NCI-H1694 treated with DMSO at 0.1 percent for 48 hours (cell line): ENCODE results near the gene PEX26.
"Not testable (repeated sequence)": the region's sequence is repeated elsewhere in the genome, so short reads cannot be mapped to it uniquely, and the experiment has no call there.

Source experiments
- DNase-seq: peaks from one replicate; lab custom pipeline; 2025; lab: John Stamatoyannopoulos, UW

The PEX26 gene

GRCh38 chr22:18077639-18078328 lies at the start of gene PEX26:
TSS of gene PEX26 (plus strand) at chr22:18077990. CDS start at chr22:18078377, 387 bp downstream.
- DNase-seq: peak; percentile 88

DNA sequence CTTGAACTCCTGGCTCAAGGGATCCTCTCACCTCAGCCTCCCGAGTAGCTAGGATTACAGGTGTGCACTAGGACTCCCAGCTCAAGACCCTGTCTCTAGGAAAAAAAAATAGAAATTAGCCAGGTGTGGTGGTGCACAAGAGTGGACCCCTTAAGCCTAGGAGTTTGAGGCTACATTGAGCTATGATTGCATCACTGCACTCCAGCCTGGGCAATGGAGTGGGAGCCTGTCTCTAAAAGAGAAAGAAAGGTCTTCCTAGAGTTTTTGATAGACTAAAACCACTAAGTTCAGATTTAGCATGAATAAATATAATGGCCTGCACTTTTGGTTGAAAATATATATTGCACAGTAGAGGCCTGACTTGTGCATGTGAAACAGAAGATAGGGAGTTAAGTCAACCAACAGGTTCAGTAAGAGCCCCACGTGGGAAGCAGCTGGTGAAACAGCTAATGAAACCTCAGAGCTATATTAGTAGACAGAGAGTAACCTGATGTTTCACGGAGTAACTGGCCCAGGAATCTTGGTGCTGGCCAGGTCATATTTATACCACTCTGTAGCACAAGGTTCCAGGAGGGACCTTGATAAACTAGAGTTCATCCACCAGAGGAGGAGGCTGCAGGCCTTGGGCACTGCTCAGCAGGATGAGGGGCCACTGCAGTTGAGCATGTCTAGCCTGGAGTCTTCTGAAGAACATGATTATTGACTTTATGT lies 48.8 kb upstream of the PEX26 start:
- no peak for DNase-seq

- no peak for DNase-seq
These were observed 48.0 kb upstream of the PEX26 start for GRCh38 chr22:18029686-18030267.

GRCh38 chr22:18031695-18032454 lies 45.9 kb upstream of the PEX26 start:
- DNase-seq: no peak

- no peak for DNase-seq
These were observed 45.2 kb upstream of the PEX26 start for GRCh38 chr22:18032455-18033101.

DNA sequence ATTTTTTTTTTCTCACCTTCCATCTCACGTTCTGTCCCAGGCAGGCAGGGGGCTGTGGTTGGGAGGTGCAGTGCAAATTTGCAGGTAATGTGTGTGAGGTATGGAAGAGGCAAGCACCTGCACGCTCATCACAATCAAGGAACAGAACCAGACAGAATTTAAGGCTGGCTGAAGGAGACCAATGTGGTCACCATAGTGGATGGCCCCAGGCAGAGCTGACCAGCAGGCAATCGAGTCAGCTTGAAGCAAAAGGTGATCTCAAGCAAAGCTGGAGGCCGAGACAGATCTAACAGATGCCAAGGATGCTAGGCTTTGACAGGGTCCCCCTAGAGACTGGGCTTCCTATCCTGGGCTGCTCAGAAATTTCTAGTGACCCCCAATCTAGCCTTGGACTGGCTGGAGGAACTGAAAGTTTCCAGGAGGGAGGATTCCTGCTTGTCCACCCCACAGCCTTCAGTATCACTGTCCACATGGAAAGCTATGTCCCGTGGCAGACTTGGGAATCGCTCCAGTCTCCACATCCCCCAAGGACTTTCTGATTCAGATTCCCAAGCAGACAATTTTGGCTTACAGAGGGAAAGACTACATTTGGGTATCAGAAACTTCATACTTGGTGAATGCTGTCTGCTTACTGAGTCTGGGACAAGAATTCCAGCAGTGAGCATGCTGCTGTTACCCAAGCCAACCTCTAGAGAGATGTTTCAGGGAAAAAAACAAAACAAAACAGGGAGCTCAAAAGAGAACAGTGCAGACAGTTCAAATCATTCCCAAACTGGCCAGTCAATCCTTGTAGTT lies 44.4 kb upstream of the PEX26 start:
- DNase-seq: no peak

DNA sequence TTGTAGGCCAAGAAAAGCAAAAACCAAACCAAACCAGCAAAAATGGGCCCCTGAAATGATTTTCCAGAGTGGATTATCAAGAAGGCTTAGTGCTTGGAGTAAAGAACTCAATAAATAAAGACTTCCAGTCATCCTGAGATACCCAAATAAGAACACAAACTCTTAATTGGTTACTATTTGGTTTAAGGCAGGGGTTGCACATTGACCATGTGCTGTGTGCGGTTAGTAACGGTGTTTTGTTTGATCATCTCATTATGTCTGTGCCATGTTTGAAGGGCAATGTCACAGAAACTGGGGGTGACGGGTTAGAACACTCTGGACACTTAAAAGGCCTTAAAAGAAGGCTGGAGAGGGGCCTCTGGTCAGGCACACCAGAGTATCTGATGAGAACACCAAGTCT lies 43.7 kb upstream of the PEX26 start:
- no peak for DNase-seq

DNA sequence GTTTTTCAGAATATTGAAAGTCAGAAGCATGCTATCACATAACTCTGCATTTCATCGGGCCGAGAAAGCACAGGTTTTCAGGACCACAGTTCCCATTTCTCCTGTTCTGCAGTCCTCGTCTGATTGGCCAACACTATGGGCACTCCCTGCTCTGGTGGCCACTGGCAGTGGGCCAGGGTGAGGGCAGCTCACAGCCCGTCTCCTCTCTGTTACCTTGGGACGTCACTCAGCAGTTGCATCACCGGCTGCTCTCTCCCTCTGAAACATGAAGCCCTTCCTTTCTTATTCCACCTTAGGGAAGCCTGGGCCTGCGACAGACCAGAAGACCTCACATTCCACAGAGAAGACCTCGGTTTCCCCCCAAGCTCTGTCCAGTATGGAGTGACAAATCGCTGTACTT lies 42.0 kb upstream of the PEX26 start:
- no peak for DNase-seq

DNA sequence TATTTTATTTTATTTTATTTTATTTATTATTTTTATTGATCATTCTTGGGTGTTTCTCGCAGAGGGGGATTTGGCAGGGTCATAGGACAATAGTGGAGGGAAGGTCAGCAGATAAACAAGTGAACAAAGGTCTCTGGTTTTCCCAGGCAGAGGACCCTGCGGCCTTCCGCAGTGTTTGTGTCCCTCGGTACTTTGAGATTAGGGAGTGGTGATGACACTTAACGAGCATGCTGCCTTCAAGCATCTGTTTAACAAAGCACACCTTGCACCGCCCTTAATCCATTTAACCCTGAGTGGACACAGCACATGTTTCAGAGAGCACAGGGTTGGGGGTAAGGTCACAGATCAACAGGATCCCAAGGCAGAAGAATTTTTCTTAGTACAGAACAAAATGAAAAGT lies 36.9 kb upstream of the PEX26 start:
- DNase-seq: not testable (repeated sequence)

DNA sequence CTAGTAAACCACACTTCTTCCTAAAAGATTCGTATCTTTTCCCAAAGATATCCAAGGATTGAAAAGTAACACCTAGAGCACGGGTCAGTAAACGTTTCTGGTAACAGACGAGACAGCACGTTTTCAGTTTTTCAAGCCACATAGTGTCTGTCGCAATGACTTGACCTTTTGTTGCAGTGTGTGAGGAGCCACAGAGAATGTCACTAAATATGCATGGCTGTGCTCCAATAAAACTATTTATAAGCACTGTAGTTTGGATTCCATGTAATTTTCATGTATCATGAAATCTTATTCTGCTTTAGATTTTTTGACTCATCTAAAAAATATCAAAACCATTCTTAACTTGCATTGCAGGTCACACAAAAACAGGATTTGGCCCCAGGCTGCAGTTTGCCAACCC lies 35.1 kb upstream of the PEX26 start:
- DNase-seq: no peak

DNA sequence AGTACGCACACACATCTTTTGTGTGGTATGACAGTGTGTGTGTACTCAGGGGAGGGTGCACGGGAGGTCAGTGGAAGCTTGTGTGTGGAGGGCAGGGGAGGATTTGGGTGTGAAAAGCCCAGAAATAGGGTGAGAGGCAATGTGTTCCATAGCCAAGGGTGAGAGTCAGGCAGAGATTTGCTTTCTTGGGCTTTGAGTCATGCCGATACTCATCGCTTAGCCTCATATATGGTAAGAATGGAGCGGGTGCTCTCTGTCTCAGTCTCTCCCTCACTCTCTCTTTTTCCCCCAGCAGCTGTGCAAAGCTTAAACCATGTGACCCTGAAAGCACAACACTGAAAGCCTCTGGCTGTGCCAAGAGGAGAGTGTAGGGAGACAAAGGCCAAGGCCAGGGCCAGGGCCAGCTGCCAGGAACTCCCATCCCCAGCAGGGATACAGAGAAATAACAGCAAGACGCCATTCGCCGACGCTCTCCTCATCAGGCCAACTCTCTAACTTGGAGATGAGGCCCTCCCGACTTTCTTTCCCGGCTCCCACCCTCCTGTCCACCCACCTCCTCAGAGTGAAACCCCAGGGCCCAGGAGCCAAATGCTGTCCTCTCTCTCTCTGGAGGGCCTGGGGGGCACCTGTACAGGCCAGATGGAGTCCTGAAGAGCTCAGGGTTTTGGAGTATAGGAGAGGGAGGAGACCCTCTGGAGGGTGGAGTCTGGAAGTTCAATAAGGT lies 33.1 kb upstream of the PEX26 start:
- peak; percentile 5 for DNase-seq

DNA sequence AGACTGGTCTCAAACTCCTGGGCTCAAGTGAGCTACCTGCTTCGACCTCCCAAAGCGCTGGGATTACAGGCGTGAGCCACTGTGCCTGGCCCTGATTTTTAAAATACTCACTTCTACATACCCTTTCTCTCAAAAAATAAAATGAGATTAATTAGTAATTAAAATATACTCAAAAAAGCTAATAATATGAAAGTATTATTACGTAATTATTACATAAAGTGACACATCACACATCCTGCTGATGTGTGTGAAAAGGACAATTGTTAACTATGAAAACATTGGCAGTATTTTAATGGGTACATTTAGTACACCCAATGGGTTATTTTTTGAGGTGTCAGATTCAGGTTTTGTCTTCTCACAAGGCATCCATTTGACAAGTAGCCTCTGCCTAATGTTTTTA lies 32.0 kb upstream of the PEX26 start:
- no peak for DNase-seq

GRCh38 chr22:18048041-18048440 lies 29.7 kb upstream of the PEX26 start:
- no peak for DNase-seq

- DNase-seq: no peak
These were observed 29.3 kb upstream of the PEX26 start for GRCh38 chr22:18048441-18048898.

- DNase-seq: no peak
These were observed 27.7 kb upstream of the PEX26 start for GRCh38 chr22:18050065-18050464.

GRCh38 chr22:18051113-18051512 lies 26.7 kb upstream of the PEX26 start:
- DNase-seq: not testable (repeated sequence)

DNA sequence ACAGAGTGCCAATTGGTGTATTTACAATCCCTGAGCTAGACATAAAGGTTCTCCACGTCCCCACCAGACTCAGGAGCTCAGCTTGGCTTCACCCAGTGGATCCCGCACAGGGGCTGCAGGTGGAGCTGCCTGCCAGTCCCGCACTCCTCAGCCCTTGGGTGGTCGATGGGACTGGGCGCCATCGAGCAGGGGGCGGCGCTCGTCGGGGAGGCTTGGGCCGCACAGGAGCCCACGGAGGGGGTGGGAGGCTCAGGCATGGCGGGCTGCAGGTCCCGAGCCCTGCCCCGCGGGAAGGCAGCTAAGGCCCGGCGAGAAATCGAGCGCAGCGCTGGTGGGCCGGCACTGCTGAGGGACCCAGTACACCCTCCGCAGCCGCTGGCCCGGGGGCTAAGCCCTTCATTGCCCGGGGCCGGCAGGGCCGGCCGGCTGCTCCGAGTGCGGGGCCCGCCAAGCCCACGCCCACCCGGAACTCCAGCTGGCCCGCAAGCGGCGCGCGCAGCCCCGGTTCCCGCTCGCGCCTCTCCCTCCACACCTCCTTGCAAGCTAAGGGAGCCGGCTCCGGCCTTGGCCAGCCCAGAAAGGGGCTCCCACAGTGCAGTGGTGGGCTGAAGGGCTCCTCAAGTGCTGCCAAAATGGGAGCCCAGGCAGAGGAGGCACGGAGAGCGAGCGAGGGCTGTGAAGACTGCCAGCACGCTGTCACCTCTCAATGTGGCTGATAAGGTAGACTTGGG lies 24.4 kb upstream of the PEX26 start:
- not testable (repeated sequence) for DNase-seq

DNA sequence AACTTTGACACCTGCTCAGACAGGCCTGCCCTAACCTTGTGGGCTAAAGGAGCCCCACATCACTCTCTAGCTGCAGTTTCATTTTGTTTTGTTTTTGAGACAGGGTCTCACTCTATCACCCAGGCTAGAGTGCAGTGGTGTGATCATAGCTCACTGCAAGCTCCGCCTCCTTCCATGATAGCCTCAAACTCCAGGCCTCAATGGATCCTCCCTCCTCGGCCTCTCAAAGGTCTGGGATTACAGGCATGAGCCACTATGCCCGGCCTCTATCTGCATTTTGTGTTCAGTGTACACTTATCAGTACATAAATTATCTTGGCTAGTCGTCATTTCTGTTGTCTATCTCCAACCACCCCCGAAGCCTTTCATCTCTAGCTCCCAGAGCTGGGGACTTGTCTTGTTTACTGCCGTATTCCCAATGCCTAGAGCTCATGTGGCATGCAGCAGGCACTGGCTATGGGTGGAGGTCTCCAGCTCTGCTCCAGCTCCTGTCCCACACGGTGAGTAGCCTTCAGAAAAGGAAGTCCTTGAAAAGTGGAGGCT lies 22.1 kb upstream of the PEX26 start:
- DNase-seq: no peak

DNA sequence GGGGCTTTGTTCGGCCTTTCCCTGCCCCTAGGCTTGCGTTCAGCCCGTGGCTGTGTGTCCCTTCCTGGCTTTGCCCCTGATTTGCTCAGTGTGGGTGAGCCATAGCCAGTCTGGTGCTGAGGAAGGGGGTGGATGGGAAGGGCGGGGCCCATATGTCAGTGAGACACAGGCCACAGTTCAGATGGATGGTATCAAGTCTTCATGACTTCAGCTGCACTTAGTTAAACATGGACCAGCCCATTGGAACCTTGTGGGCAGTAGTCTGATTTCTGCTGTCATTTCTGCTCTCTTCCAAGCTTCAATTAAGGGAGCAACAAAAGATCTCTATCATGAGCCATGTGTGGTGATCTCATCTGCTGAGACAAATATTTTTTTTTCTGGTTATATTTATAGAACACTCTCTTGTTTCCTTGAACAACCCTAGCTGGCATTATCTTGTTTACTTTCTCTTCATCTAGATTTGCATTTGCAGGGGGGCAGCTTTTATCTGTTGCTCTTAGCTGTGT lies 21.6 kb upstream of the PEX26 start:
- DNase-seq: peak; percentile 22
